ENCODE data around the gene TPM1.

Gene TPM1

DNA sequence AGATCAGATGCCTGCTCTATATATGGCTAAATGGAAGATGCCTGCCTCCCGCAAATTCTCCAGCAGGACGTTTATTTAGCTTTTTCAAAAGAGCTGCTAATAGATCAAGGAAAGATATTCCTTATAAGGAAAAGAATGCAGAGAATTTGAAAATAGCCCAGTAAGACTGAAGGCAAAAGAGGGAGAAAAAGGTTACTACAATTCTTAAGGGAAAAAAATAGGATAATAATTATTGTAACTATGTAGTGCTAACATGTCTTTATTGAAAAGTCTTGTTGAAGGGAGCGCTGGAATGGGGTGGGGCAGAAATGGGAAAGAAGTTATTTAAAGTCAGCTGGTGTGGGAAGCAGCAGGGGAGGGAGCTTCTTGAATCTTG lies 2.9 kb downstream of the TPM1 start:
- H3K4me3 ChIP-seq (replicated peaks; ENCODE audit: low read depth, low read length): peak overlapping the region; percentile 90
- TF ChIP-seq, protein P1, sequence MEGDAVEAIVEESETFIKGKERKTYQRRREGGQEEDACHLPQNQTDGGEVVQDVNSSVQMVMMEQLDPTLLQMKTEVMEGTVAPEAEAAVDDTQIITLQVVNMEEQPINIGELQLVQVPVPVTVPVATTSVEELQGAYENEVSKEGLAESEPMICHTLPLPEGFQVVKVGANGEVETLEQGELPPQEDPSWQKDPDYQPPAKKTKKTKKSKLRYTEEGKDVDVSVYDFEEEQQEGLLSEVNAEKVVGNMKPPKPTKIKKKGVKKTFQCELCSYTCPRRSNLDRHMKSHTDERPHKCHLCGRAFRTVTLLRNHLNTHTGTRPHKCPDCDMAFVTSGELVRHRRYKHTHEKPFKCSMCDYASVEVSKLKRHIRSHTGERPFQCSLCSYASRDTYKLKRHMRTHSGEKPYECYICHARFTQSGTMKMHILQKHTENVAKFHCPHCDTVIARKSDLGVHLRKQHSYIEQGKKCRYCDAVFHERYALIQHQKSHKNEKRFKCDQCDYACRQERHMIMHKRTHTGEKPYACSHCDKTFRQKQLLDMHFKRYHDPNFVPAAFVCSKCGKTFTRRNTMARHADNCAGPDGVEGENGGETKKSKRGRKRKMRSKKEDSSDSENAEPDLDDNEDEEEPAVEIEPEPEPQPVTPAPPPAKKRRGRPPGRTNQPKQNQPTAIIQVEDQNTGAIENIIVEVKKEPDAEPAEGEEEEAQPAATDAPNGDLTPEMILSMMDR (IDR thresholded peaks at IDR 0.05; ENCODE audit: low read length, missing control alignments): no peak
- DNase-seq (ENCODE audit: low read depth): no peak

DNA sequence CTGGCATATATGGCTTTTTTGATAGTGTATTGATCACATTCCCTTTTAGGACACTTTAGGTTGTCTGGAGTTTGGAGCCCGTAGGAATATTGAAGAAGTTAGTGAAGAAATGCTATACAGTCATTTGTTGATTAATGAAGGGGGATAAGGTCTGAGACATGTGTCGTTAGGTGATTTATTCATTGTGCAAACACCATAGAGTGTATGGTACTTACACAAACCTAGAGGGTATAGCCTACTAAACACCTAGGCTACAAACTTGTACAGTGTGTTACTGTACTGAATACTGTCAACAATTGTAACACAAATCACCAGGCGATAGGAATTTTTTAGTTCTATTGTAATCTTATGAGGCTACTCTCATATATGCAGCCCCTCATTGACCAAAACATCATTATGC lies 3.3 kb downstream of the TPM1 start:
- TF ChIP-seq, protein P1 (IDR thresholded peaks at IDR 0.05; ENCODE audit: low read length, missing control alignments): no peak
- peak overlapping the region; percentile 90 for H3K4me3 ChIP-seq (replicated peaks; ENCODE audit: low read depth, low read length)
- no peak for DNase-seq (ENCODE audit: low read depth)

DNA sequence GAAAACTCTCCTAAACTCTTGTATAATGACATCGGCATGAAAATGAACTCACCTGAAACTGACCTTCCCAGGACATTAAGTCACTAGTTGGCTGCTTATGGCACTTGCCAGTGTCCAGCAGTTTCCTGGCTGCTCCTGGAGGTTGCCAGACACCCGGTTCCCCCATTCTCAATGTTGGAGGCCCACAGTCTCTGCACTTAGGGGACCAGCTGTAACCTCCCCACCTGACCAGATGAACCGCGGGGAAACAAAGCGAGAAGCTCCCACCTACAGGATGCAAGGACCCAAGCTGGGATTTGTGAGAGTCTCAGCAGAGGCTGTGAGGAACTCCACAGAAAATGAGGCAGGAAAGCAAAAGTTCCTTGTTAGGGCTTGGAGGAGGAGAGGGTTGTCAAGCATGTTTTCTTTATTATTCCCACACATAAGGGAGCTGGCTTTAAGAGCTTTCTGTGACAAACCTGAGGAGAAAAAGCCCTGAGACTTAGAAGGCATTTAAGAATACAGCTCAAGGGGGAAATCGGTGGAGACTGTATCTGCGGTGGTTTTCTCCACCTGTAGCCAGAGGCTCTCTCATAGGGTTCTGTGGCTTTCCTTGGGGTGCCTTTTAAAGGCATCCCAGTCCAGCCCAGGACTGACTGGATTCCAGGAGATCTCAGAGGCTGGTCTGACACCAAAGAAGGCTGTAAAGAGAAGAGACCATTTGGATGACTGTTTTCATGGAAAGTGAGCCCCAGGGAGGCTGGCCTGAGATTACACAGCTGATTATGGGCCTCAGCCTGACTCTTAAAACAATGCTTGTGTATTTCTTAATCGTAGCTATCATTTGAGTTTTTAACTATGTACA lies 4.6 kb downstream of the TPM1 start:
- no peak for DNase-seq (ENCODE audit: low read depth)
- peak overlapping the region; percentile 78 for H3K4me3 ChIP-seq (replicated peaks; ENCODE audit: low read depth, low read length)
- TF ChIP-seq, protein P1 (IDR thresholded peaks at IDR 0.05; ENCODE audit: low read length, missing control alignments): no peak

DNA sequence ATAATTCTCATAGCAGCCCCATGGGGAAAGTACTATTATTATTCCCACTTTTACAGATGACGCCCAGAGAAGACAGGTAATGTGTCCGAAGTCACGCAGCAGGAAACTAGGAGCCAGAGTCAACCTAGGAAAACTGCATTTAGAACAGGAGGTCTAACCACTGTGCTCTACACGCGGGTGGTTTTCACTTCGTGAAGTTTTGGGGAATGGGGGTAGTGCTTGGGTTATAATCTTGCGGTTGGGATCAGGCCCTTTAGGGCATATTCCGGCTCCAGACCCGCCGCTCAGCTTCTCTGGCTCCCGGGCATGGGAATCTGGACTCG lies 5.2 kb downstream of the TPM1 start:
- peak overlapping the region; percentile 78 for H3K4me3 ChIP-seq (replicated peaks; ENCODE audit: low read depth, low read length)
- DNase-seq (ENCODE audit: low read depth): no peak
- TF ChIP-seq, protein P1 (IDR thresholded peaks at IDR 0.05; ENCODE audit: low read length, missing control alignments): no peak

DNA sequence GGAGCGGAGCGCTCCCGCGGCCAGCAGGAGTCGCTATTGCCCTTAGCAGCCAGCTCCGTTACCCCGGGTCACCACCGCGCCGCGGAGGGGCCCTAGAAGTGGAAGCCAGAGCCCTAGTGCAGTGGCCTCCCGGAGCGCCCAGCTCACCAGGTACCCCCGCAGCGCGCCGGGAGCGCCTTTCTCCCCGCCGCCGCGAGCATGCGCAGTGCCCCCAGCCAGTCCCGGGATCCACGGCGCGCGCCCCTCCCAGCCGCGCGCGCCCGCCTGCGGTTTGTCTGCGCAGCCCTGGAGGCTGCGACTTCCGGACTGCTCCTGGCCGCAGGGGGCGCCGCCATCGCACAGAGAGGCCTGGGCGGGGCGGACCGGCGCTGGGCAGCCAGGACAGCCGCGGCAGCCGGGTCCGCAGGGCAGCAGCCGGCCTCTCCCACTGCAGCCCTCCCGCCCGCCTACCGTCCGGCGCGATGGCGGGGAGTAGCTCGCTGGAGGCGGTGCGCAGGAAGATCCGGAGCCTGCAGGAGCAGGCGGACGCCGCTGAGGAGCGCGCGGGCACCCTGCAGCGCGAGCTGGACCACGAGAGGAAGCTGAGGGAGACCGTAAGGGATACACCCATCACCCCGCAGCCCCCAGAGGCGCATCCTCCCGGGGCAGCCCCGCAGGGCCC lies 5.7 kb downstream of the TPM1 start:
- TF ChIP-seq, protein P1 (IDR thresholded peaks at IDR 0.05; ENCODE audit: low read length, missing control alignments): peak; percentile 88
- peak; percentile 95 for DNase-seq (ENCODE audit: low read depth)
- peak overlapping the region; percentile 78 for H3K4me3 ChIP-seq (replicated peaks; ENCODE audit: low read depth, low read length)

DNA sequence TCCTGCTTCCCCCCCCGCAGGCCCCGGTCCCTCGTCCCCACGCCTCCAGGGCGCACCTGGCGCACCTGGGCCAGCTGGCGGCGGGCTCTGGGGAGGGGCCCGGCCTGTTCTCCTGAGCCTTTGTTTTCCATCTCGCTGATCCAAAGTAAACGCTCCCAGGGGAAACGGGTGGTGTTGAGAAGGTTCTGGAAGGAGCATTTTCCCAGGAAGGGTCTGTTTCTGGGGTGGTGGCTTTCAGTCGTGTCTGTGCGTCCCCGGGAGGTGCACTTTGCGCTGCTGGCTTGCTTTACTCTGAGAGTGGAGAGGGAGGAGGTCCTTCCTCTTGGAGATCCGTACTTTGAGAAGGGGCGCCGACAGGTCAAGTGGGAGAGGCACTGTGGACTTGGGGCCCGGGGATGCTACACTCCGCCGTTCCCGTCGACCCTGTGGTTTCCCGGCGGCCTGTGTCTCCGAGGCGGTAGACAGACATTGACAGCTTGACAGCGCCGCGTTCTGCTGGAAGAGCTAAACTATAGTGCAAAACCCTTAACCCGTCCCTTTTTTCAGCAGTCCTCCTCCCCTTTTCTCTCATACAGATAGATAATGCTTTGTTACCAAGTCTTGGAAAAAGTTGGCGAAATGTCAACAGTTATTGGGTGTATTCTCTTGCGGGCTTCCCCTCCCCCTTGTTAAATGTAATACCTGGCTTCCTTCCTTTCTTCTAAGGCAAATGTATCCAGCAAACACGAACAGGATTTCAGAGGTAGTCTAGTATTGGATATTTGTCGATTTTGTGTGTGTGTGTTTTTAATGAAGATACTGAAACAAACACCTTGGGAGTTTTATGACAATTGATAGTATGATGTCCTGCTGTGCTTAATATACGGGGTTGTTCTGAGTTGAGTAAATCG lies 6.5 kb downstream of the TPM1 start:
- peak; percentile 63 for DNase-seq (ENCODE audit: low read depth)
- H3K4me3 ChIP-seq (replicated peaks; ENCODE audit: low read depth, low read length): peak overlapping the region; percentile 78
- TF ChIP-seq, protein P1 (IDR thresholded peaks at IDR 0.05; ENCODE audit: low read length, missing control alignments): no peak

Data from fibroblast of pulmonary artery (primary cell).